DMS 273 (cell line): ENCODE measurements around the gene SEMA5B.

Experiments
- DNase-seq: peaks from one replicate; lab custom pipeline; 2025; ENCODE audit not compliant: unreplicated experiment; lab: John Stamatoyannopoulos, UW

SEMA5B gene

DNA sequence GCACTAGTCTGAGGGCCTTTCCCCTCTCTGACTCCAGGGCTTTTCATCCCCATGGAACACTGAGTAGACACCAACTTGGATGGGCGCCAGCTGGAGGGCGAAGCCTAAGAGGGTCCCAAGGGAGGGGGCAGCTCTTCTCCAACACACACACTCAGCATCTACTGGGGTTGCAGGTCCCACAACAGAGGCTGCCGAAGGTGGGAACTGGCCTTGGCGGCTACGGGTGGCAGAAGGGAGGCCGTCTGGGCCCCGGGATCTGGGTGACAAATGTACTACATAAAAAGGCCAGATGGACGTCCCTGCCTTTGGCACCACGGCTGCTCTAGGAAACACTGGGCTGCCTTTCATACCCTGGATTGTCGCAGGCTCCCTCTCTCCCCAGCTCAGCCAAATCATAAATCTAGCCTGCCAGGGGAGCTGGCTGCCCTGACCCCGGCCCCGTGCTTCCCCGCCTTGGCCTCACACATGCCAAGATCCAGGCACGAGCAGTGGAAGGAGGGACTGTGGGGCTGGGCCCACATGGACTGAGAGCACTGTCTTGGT, 31.5 kb downstream of the SEMA5B start:
- DNase-seq: peak; percentile 90

- no peak for DNase-seq
Observed at GRCh38 chr3:122994954-122995353, 32.6 kb downstream of the SEMA5B start.

- peak; percentile 78 for DNase-seq
Observed at GRCh38 chr3:122993124-122993978, 34.2 kb downstream of the SEMA5B start.

DNA sequence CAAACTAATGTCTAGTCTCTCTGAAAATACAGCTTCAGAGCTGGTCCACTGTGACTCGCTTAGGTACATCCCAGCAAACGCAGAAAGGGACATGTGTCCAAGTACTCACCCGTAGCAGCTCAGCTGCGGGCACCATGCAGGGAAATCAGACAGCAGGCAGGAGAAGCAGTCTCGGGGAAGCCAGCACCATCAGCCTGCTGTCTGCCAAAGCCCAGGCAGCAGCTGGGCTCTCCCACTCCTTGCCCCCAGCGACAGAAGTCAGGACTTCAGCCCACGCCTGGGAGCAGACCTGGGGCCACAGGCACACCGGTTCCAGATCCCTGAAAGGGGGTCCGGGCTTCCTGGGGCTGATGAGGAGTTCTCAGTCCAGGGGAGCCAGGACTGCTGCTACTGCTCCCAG, 34.9 kb downstream of the SEMA5B start:
- peak; percentile 93 for DNase-seq

- no peak for DNase-seq
Observed at GRCh38 chr3:122992133-122992532, 35.4 kb downstream of the SEMA5B start.

- peak; percentile 60 for DNase-seq
Observed at GRCh38 chr3:122991236-122991985, 36.2 kb downstream of the SEMA5B start.

DNA sequence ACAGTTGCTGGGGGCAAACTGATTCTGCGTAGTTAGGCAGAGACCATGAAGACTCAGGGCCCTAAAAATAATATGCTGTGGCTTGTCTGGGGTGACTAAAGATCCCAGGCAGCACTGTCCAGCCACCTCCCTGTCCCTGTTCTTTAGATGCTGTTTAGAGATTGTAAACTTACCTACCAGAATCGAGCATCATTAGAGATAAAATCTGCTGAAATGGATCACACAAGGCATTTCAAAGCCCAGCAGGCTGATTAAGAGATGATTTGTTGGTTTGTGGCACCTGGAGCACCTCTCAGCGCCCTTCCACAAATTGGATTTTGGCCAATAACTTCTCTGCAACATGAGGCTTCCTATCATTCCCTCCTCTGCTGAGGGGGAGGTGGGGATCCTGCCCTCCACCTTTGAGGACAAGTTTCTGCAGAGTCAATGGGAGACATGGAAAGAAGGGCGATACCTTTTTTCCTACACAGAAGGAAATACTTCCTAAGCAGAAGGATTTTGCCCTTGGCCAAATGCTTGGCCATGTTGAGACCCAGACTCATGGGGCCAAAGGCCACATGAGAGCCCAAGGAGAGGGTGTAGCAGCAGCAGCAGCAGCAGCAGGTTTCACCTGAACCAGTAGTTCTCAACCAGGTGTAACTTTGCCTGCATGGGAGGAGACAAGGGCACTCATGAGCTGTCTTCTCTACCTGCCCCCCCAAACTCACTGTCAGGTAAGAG, 37.5 kb downstream of the SEMA5B start:
- DNase-seq: no peak

- peak; percentile 75 for DNase-seq
Observed at GRCh38 chr3:122988508-122988907, 39.1 kb downstream of the SEMA5B start.

- DNase-seq: no peak
Observed at GRCh38 chr3:122987736-122988319, 39.7 kb downstream of the SEMA5B start.

GRCh38 chr3:122987231-122987630, 40.3 kb downstream of the SEMA5B start:
- DNase-seq: no peak

DNA sequence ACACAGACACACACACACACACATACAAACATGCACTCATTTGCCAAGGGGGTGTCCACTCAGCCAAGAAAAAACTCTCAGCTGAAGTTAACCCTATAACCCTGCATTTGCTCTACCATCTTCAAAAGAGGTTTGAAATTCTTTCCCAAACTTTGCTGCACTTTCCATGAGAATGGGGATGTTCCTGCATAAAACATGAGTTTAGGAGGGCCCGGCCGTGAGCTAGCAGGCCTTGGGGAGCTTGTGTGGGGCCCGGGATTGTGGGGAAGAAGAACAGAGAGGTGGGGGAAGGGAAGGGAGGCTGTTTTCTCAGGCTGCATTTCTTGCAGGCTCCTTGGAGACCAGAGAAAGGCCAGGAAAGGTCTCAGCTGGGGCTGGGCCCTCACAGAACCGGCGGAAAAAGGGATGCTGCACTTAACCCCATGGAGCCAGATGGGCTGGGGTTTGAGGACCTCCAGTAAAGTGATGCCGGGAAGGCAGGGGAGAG, 40.8 kb downstream of the SEMA5B start:
- no peak for DNase-seq

DNA sequence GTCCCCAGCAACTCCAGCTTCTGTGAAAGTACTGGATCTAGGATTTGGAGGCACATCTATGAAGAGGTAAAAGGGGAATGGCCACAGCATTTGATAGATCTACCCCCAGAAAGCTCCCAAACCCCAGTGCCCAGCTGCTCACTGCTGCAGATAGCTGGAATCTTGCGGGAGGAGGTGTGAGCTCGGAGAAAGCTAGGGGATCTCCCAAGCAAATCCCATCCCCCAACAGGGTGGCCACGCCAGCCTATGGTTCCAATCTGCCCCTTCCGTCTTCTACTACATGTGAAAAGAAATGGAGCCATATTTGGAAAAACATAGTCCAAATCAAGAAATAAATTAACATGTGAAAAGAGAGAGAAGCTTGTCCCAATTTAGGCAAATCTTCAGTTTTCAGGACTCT, 42.0 kb downstream of the SEMA5B start:
- DNase-seq: no peak

- no peak for DNase-seq
Observed at GRCh38 chr3:122984650-122985049, 42.9 kb downstream of the SEMA5B start.

- no peak for DNase-seq
Observed at GRCh38 chr3:122984007-122984406, 43.6 kb downstream of the SEMA5B start.

DNA sequence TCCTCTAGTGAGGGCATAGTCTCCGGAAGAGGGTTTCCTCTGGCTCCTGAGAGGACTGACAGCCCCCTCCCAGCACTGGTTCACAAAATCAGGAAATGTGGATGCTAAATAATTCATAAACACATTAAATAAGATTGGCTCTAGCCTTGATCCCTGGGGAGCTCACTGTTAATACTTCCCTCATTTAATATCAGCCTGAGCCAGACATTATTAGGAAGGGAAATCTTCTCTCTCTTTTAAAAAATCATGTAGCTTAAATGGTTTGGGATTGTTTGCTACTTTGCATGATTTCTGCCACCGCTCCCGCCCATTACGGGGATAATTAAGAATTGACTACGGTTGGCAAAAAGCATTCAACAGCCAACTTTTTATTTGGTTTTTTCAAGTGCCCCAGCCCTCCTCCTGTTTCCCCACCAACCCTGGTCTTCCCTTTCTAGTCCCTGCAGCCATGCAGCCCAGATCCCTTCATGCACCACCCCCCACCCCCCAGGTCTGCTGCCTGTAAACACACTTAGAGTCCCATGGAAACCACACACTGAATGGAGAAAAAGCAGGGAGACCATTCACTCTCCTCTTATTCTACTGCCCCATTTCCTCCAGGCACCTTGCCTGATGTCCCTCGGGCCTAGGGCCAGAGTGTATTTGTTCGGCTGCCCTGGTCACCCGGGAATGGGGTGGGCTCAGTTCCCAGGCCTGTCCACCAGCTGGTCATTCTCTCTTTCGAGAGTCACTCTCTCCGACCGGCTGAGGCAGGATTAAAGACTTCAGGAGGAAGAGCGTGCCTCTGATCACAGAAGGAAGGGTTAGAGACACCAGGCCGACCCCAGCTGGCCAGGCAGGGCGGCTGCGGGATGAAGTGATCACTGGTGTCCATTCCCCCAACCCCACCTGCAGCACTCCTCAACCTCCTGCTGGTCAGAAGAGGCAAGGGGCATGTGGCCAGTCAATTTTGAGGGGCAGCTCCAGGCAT, 45.1 kb downstream of the SEMA5B start:
- DNase-seq: peak; percentile 33

DNA sequence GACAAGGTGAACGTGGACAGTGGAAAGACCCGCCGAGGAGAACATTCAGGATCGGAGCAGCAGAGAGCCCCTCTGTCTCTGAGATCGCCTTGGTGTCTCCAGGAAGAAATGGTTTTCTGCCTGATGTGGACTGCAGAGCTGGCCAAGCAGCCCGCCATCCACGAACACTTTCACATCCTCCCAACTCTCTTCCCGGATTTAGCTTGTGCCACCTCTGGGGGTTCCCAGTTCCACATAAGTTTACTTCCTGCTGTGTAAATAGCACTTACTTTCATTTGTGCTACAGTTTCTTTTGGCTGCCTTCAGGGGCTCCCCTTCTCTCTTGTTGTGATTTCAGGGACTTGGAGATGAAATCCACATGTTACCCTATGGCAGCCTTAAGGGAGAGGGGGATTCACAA, 48.4 kb downstream of the SEMA5B start:
- DNase-seq: no peak

DNA sequence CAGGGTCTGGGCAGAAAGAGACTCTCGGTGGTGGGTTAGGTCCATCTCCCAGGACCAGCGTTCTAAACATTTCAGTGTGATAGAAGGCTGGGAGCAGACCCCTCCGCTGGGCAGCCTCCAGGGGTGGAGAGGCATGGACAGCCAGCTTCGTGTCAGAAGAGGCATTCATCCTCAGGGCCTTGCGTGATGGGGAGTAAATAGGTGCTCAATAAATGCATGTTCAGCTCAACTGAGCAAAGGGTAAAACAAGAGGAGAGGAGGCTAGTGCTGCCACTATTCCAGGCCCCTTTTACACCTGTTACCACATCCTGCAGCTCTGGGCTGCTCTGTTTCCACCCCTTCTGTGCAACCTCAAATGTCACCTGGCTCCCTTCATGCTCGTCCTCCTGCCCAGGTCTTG, 49.0 kb downstream of the SEMA5B start:
- DNase-seq: no peak

DNA sequence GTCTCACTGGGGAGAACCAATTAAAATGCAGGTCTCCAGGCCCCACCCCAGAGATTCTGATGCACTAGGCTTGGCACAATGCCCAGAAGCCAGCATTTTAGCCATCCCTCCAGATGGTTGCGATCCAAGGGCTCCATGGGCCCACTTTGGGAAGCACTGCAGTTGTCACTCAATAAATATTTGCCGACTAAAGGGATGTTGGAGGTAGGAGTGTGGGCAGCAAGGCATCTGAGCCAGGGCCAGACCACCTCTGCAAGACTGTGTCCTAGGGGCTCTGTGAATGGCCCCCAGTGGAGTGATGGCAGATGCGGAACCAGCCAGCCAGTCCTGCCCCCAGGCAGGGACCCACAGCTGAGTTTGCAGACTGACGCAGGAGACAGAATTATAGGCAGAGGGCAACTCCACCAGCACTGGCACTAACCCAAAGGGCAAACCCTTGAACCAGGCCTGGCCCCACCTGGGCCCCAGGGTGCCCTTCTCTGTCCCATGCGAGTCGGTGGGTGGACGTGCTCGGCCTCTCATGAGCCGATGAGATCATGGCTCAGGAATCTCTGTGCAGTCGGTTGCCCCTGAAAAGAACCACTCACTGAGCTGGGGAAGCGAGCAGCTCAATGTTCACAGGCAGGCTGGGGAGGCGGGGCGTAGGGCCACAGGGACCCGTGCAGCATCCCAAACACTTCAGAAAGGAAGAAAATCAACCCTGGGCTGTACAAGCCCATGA, 49.7 kb downstream of the SEMA5B start:
- peak; percentile 99 for DNase-seq

DNA sequence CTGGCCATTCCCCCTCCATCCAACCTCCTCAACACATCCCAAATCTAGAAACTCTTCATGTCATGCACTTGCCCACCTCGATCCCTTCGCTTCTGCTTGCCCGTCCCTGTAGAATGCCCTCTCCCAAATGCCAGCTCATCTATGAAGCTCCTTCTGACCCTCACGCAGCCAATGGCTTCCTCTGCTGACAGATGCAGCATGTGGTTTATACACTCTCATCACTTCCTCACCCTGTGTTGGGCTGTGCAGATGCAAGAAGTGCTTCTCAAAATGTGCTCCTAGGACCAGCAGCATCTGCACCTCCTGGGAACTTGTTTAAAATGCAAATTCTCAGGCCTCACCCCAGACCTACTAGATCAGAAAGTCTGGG, 51.7 kb downstream of the SEMA5B start:
- peak; percentile 77 for DNase-seq
